WTC11 (cell line): ENCODE results near the gene MUSTN1. TPM values are rescaled to one million over a fixed set of nuclear protein-coding genes. Genes with fewer than 3 reads are reported as not detected.

Source experiments
- ATAC-seq: fragments of 200-7000 bp; cut with Tn5 transposase; 2 replicates; pipeline ENCODE4 v1.10.0; 2021; ENCODE audit warnings: mild to moderate bottlenecking, moderate library complexity
- CTCF ChIA-PET: fragments of 300-600 bp; sonication (Branson Sonifier 250); formaldehyde crosslinking; loops from one replicate; lab custom pipeline; 2021; ENCODE audit warnings: antibody characterized with exemption; lab: Charles Lee
- POLR2A ChIA-PET: fragments of 350-600 bp; sonication (Branson Sonifier 250); formaldehyde crosslinking; loops from one replicate; lab custom pipeline; 2021; ENCODE audit warnings: antibody characterized with exemption; lab: Charles Lee
- DNase-seq: peaks from one replicate; pipeline ENCODE4 v3.0.0; 2021; ENCODE audit warnings: low spot score
- H3K27ac Mint-ChIP-seq: 2 replicates; pipeline ENCODE4 v1.8.0; 2021; ENCODE audit warnings: mixed read lengths
- H3K27me3 Mint-ChIP-seq: 2 replicates; pipeline ENCODE4 v1.8.0; 2021; ENCODE audit warnings: low read depth, mild to moderate bottlenecking, moderate library complexity, mixed read lengths
- H3K36me3 Mint-ChIP-seq: 2 replicates; pipeline ENCODE4 v1.8.0; 2021; ENCODE audit warnings: mixed read lengths
- H3K4me1 Mint-ChIP-seq: 2 replicates; pipeline ENCODE4 v1.8.0; 2022; ENCODE audit warnings: mixed read lengths
- H3K4me3 Mint-ChIP-seq: 2 replicates; pipeline ENCODE4 v1.8.0; 2021; ENCODE audit warnings: mild to moderate bottlenecking, moderate library complexity, mixed read lengths
- H3K9me3 Mint-ChIP-seq: 2 replicates; pipeline ENCODE4 v1.8.0; 2021; ENCODE audit warnings: mixed read lengths
- ATF6 ChIP-seq: sonication (generic); formaldehyde crosslinking; IDR thresholded peaks from 2 replicates; pipeline ENCODE4 v1.8.1; 2023; ENCODE audit warnings: mild to moderate bottlenecking, missing genetic modification reagents
- CBFB ChIP-seq: sonication (generic); formaldehyde crosslinking; IDR thresholded peaks from 2 replicates; pipeline ENCODE4 v1.8.1; 2022; ENCODE audit warnings: mild to moderate bottlenecking, low read depth, missing genetic modification reagents
- ETV6 ChIP-seq: sonication (generic); formaldehyde crosslinking; IDR thresholded peaks from 2 replicates; pipeline ENCODE4 v1.8.1; 2022; ENCODE audit warnings: mild to moderate bottlenecking, missing genetic modification reagents
- FOXJ3 ChIP-seq: sonication (generic); formaldehyde crosslinking; IDR thresholded peaks from 2 replicates; pipeline ENCODE4 v1.9.0; 2021; ENCODE audit warnings: missing genetic modification reagents, mild to moderate bottlenecking, borderline replicate concordance
- FOXP4 ChIP-seq: sonication (generic); formaldehyde crosslinking; IDR thresholded peaks from 2 replicates; pipeline ENCODE4 v1.8.0; 2022; ENCODE audit warnings: mild to moderate bottlenecking, missing genetic modification reagents
- GABPB1 ChIP-seq: sonication (generic); formaldehyde crosslinking; IDR thresholded peaks from 2 replicates; pipeline ENCODE4 v1.8.1; 2023; ENCODE audit warnings: mild to moderate bottlenecking, missing genetic modification reagents
- HMGA2 ChIP-seq: fragments of 250-450 bp; sonication (Bioruptor Pico); IDR thresholded peaks from 2 replicates; pipeline ENCODE4 v1.4.0; 2021; ENCODE audit warnings: mild to moderate bottlenecking, moderate library complexity
- JAZF1 ChIP-seq: fragments of 250-450 bp; sonication (Bioruptor Pico); IDR thresholded peaks from 2 replicates; pipeline ENCODE4 v1.9.0; 2021; ENCODE audit warnings: moderate library complexity, mild to moderate bottlenecking, inconsistent platforms
- NR3C1 ChIP-seq: sonication (generic); formaldehyde crosslinking; conservative IDR thresholded peaks from 2 replicates; pipeline ENCODE4 v1.8.1; 2023; ENCODE audit warnings: low read depth, mild to moderate bottlenecking, missing genetic modification reagents
- RELA ChIP-seq: sonication (generic); formaldehyde crosslinking; IDR thresholded peaks from 2 replicates; pipeline ENCODE4 v1.8.1; 2022; ENCODE audit warnings: missing genetic modification reagents, mild to moderate bottlenecking, borderline replicate concordance
- SOX15 ChIP-seq: fragments of 250-450 bp; sonication (Bioruptor Pico); IDR thresholded peaks from 2 replicates; pipeline ENCODE4 v1.9.0; 2021; ENCODE audit warnings: mild to moderate bottlenecking
- USF2 ChIP-seq: sonication (generic); formaldehyde crosslinking; IDR thresholded peaks from 2 replicates; pipeline ENCODE4 v1.8.1; 2023; ENCODE audit warnings: mild to moderate bottlenecking, missing genetic modification reagents, moderate library complexity
- ZMAT4 ChIP-seq: fragments of 250-450 bp; sonication (Bioruptor Pico); IDR thresholded peaks from 2 replicates; pipeline ENCODE4 v1.9.0; 2021; ENCODE audit warnings: mild to moderate bottlenecking
- ZNF219 ChIP-seq: sonication (generic); formaldehyde crosslinking; IDR thresholded peaks from 2 replicates; pipeline ENCODE4 v1.8.0; 2023; ENCODE audit warnings: missing genetic modification reagents, mild to moderate bottlenecking, borderline replicate concordance
- ZNF671 ChIP-seq: fragments of 250-450 bp; sonication (Bioruptor Pico); IDR thresholded peaks from 2 replicates; pipeline ENCODE4 v1.8.0; 2021; ENCODE audit warnings: mild to moderate bottlenecking
- total RNA-seq: library from RNA; stranded (reverse); gene quantifications from 3 replicates; pipeline ENCODE4 v1.2.3, GENCODE V29; 2021
- TF ChIP-seq, protein P1 (sequence below): sonication (generic); formaldehyde crosslinking; IDR thresholded peaks from 2 replicates; pipeline ENCODE4 v1.8.1; 2023; ENCODE audit warnings: mild to moderate bottlenecking, missing genetic modification reagents, borderline replicate concordance
- TF ChIP-seq, protein P2 (sequence below): fragments of 250-450 bp; sonication (Bioruptor Pico); IDR thresholded peaks from 2 replicates; pipeline ENCODE4 v1.8.0; 2021; ENCODE audit warnings: mild to moderate bottlenecking
- TF ChIP-seq, protein P3 (sequence below): sonication (generic); formaldehyde crosslinking; IDR thresholded peaks from 2 replicates; pipeline ENCODE4 v1.8.0; 2023; ENCODE audit warnings: mild to moderate bottlenecking, missing genetic modification reagents

The MUSTN1 gene
- total RNA-seq, 1 experiment from 2014 or later = 4.2 TPM

GRCh38 chr3:52848617-52849016 lies 13.8 kb upstream of the MUSTN1 start:
- Mint-ChIP-seq H3K27me3 (no peaks in the 10 kb centered on the region), H3K4me3 (no peak overlapping the region), H3K36me3 (peaks cover 24% of the 10 kb centered on the region), H3K27ac (no peak overlapping the region), H3K4me1 (peaks cover 3% of the 10 kb centered on the region; the same call in 1 of the 2 replicates), H3K9me3 (no peaks in the 10 kb centered on the region)
- ChIA-PET CTCF (interaction anchor here (0.9 to 1.5 kb wide), 5 partner anchors 10 to 132 kb away, joined by 3 to 8 read pairs (median 3); partner anchors contain the start of gene MUSTN1), POLR2A (no interaction called here)
- DNase-seq = no peak
- no peak for ATAC-seq
- TF ChIP-seq ATF6 (CRISPR knock-in tag) (no peak), HMGA2 (no peak), ZNF671 (CRISPR knock-in tag) (no peak), GABPB1 (no peak), ZNF219 (CRISPR knock-in tag) (no peak), NR3C1 (CRISPR knock-in tag) (no peak), ETV6 (no peak), FOXJ3 (no peak), USF2 (CRISPR knock-in tag) (no peak)
- TF ChIP-seq, protein P1, sequence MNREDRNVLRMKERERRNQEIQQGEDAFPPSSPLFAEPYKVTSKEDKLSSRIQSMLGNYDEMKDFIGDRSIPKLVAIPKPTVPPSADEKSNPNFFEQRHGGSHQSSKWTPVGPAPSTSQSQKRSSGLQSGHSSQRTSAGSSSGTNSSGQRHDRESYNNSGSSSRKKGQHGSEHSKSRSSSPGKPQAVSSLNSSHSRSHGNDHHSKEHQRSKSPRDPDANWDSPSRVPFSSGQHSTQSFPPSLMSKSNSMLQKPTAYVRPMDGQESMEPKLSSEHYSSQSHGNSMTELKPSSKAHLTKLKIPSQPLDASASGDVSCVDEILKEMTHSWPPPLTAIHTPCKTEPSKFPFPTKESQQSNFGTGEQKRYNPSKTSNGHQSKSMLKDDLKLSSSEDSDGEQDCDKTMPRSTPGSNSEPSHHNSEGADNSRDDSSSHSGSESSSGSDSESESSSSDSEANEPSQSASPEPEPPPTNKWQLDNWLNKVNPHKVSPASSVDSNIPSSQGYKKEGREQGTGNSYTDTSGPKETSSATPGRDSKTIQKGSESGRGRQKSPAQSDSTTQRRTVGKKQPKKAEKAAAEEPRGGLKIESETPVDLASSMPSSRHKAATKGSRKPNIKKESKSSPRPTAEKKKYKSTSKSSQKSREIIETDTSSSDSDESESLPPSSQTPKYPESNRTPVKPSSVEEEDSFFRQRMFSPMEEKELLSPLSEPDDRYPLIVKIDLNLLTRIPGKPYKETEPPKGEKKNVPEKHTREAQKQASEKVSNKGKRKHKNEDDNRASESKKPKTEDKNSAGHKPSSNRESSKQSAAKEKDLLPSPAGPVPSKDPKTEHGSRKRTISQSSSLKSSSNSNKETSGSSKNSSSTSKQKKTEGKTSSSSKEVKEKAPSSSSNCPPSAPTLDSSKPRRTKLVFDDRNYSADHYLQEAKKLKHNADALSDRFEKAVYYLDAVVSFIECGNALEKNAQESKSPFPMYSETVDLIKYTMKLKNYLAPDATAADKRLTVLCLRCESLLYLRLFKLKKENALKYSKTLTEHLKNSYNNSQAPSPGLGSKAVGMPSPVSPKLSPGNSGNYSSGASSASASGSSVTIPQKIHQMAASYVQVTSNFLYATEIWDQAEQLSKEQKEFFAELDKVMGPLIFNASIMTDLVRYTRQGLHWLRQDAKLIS = no peak
- TF ChIP-seq, protein P2, sequence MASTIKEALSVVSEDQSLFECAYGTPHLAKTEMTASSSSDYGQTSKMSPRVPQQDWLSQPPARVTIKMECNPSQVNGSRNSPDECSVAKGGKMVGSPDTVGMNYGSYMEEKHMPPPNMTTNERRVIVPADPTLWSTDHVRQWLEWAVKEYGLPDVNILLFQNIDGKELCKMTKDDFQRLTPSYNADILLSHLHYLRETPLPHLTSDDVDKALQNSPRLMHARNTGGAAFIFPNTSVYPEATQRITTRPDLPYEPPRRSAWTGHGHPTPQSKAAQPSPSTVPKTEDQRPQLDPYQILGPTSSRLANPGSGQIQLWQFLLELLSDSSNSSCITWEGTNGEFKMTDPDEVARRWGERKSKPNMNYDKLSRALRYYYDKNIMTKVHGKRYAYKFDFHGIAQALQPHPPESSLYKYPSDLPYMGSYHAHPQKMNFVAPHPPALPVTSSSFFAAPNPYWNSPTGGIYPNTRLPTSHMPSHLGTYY (CRISPR knock-in tag) = no peak

GRCh38 chr3:52847726-52848125 lies 12.9 kb upstream of the MUSTN1 start:
- no peaks in the 10 kb centered on the region for H3K9me3 Mint-ChIP-seq
- CTCF ChIA-PET = interaction anchor here (1.5 kb wide), 1 partner anchor 87 kb away, joined by 3 read pairs; no protein-coding TSS in a partner anchor
- H3K27me3 Mint-ChIP-seq = no peaks in the 10 kb centered on the region
- peaks cover 3% of the 10 kb centered on the region; the same call in 1 of the 2 replicates for H3K4me1 Mint-ChIP-seq
- ATAC-seq (no peak), DNase-seq (no peak)
- POLR2A ChIA-PET = no interaction called here
- H3K27ac Mint-ChIP-seq = no peak overlapping the region
- no peak overlapping the region for H3K4me3 Mint-ChIP-seq
- H3K36me3 Mint-ChIP-seq = peaks cover 24% of the 10 kb centered on the region
- TF ChIP-seq ZMAT4 (no peak), FOXJ3 (no peak), JAZF1 (CRISPR knock-in tag) (no peak), RELA (CRISPR knock-in tag) (no peak), CBFB (CRISPR knock-in tag) (no peak), FOXP4 (no peak), USF2 (CRISPR knock-in tag) (no peak), ATF6 (CRISPR knock-in tag) (no peak), SOX15 (CRISPR knock-in tag) (no peak)
- TF ChIP-seq, protein P3, sequence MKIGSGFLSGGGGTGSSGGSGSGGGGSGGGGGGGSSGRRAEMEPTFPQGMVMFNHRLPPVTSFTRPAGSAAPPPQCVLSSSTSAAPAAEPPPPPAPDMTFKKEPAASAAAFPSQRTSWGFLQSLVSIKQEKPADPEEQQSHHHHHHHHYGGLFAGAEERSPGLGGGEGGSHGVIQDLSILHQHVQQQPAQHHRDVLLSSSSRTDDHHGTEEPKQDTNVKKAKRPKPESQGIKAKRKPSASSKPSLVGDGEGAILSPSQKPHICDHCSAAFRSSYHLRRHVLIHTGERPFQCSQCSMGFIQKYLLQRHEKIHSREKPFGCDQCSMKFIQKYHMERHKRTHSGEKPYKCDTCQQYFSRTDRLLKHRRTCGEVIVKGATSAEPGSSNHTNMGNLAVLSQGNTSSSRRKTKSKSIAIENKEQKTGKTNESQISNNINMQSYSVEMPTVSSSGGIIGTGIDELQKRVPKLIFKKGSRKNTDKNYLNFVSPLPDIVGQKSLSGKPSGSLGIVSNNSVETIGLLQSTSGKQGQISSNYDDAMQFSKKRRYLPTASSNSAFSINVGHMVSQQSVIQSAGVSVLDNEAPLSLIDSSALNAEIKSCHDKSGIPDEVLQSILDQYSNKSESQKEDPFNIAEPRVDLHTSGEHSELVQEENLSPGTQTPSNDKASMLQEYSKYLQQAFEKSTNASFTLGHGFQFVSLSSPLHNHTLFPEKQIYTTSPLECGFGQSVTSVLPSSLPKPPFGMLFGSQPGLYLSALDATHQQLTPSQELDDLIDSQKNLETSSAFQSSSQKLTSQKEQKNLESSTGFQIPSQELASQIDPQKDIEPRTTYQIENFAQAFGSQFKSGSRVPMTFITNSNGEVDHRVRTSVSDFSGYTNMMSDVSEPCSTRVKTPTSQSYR (CRISPR knock-in tag) = no peak
